Renal pelvis (tissue), 4 donors: ENCODE measurements around the gene MTIF3. TPM values are rescaled to one million over a fixed set of nuclear protein-coding genes. Genes with fewer than 3 reads are reported as not detected.

Experiments used
- DNase-seq: peaks from one replicate; pipeline ENCODE4 v3.0.0-alpha.2; 2013
- polyA plus RNA-seq, 3 donors: library from polyadenylated mRNA; unstranded; fragments of 120-200 nt; gene quantifications; one replicate each; pipeline ENCODE4 v1.2.1, GENCODE V29; 2013; ENCODE audit not compliant: insufficient read length in 3 of 3

The MTIF3 gene
- polyA plus RNA-seq, 3 donors, result 72.6 to 86.5 (median 73.8) TPM

DNA sequence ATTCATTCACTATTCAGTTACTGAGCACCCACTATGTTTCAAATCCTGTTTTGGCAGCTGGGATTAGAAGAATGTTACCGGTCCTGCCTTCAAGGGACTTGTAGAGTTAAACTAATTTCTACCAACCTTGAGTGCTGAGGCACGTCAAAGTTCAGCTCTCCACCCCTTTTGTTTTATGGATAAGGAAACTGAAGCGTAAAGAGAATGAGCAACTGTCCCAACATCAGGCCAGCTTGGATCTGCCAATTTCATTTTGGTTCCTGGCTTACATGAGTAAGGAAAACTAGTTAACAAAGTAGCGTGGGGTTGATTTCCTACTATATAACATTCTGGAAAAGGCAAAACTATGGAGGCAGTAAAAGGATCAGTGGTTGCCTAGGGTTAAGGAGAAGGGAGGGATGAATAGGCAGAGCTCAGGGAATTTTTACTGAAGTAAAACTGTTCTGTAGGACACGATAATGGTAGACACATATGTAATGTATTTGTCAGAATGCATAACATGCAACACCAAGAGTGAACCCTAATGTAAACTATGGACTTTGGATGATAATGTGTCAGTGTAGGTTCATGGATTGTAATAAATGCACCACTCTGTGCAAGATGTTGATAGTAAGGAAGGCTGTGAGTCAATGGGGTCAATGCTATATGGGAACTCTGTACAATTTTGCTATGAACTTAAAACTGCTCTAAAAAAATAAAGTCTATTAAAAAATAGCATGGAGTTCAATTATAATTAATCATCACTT lies 19.9 kb upstream of the MTIF3 start:
- no peak for DNase-seq

DNA sequence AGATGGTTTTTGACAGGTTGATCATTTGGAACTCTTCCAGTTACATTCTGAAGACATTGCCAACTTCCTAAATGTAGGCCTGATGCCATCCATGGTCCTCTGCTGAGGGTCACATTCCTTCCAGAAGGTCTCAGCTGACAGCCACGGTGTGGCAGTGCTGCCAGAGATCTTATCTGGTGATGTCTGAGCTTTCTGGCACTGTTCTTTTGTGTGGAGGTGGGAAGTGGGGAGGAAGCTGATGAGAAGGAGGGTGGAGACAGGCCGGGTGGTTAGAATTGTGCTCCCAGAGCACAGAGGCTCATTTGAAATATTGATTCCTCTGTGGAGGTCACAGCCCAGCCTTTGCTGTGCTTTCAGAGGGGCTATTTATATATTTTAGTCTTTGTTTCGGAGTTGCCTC lies 16.1 kb upstream of the MTIF3 start:
- no peak for DNase-seq

DNA sequence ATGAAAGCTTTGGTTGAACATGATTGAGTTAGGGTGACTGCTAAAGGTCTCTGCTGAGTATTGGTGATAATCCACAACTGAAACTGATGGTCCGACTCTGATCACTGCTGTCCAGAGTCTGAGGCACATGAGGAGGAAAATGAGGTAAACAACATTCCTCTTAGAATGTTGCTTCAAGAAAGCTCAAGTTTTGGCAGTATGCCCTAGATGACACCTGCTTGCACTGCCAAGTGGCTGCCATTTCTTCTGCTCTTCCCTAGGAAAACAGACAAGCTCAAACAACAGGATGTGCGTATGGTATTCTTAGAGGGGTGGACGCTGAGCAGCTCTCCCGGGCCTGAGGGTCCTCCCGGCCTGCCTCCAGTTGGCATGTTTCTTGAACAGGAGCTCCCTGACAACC lies 15.2 kb upstream of the MTIF3 start:
- DNase-seq, result no peak

DNA sequence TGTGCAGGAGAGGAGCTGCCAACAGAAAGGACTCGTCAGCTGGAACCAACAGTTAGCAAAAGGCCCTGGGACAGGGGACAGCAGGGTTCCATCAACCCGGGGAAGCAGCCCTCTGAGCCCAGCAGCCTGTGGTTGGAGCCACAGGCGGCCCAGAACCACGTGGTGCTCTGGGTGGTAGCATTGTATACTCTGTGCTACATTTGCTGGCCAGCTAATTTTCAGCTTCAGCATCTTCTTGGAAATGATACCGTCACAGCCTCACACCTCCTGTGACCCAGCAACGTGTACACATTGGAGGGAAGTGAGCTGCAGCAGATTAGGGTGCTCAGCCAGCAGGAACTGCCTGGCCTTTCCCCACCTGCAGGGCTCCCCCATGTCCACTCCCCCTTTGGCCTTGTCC lies 13.1 kb upstream of the MTIF3 start:
- no peak for DNase-seq

DNA sequence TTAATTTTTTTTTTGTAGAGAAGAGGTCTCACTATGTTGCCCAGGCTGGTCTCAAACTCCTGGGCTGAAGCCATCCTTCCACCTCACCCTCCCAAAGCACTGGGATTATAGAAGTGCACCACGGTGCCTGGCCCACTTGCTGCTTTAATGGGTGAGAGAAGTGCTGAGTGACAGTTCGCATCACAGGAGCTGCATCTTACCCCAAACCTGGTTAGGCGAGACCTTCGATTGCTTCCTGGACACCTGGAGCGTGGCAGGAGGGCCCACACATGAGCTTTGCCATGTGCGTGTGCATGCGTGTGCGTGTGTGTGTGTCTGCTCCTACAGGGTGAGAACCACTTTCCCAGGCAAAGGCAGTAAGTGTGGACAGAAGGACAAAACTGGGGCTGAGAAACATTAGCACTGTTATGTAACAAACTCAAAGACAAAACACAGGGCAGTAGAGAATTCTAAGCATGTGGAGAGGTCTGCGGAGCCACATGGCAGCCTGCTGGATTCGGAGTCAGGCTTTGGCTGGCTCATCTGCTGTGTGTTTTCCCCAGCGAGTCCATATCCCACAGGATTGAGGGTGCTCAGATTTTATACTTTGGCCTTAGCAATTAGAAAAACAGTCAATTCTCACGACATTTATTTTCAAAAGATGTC lies 11.7 kb upstream of the MTIF3 start:
- DNase-seq, result no peak

DNA sequence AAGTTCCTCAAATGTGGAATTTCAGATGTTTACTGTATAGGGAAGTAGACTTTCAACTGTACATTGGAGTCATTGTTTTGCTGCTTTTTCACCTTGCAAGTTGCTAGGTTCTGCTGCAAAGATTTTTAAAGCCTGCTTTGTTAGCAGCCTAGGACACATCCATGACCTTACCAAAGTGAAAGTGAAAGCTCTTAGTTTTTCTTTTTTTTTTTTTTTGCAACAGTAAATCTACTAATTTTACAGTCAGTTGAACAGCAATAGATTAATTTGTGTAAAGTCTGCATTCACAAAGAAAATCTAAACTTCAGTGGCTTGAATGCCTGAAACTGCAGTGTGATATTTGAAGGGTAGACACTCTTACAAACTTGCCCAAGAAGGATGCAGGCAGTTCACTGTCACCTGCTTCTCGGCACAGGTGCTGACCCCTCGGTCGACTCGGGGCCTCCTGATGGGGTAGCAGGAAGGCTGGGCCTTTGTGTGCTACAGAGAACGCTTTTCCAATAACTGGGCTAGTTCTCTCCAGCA lies 5.0 kb upstream of the MTIF3 start:
- DNase-seq, result no peak

DNA sequence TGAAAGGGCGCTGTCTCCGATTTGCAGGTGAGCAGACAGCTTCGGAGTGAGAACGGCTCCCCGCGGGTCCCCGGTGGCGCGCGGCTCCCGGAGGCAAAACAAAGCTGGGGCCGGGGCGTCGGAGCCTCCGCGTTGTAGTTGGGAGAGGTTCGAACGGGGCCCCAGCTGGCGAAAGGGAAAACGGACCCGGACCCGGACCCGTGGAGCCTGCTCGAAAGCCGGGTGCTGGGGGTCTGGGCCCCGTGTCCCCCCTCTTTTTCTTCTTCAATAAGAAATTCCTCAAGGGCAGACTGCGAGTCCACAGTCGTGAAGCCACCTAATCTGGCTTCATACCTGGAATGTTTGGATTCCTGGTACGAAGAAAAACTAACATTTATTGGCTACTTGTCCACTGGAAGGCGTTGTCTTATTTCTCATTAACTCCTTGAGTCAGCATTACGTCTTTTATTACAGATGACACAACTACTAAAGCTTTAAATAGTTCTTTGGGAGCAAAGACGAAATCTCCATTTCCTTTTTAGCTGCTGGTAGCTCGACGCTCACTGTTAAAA lies 632 bp upstream of the MTIF3 start:
- peak; percentile 69 for DNase-seq

DNA sequence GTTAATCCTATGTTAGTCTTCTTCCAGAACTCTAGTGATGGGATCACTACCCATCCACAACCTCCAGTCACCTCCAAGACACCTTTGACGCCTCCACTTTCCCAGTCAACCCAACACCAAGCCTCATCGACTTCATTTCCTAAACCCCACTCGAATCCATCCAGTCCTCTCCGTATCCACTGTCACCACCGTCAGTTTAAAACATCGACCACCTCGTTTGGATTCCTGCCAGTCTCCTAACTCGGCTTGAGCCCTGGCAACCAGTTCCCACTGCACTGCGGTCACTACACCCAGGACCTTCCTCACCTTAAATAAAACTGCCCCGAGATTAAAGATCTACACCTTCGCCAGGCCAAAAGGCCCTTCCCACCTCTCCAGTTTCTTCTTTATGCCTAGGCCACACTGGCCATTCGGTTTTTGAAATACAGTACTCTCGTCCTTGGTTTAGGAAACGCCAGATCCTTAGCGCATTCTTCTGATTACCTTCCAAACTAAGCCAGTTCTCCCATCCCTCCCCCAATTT lies 1.2 kb downstream of the MTIF3 start:
- DNase-seq, result peak; percentile 17

DNA sequence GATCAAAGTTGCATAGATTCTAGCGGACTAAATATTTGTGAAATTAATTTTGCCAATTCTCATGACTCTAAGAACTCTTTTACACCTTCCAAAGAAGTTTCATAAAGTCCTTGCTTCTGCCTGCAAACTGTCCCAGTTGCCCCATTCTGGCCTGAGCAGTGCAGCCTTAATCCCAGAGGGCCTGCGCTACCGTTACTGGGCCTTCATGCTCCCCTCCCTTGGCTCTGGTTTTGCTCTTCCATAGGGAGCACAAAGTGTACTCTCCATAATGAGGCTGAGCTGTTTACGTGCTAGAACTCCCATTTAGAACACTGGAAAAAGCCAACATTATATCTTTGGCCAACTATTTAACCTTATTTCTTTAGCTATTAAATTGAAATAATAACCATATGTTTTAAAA lies 2.1 kb downstream of the MTIF3 start:
- DNase-seq, result no peak

DNA sequence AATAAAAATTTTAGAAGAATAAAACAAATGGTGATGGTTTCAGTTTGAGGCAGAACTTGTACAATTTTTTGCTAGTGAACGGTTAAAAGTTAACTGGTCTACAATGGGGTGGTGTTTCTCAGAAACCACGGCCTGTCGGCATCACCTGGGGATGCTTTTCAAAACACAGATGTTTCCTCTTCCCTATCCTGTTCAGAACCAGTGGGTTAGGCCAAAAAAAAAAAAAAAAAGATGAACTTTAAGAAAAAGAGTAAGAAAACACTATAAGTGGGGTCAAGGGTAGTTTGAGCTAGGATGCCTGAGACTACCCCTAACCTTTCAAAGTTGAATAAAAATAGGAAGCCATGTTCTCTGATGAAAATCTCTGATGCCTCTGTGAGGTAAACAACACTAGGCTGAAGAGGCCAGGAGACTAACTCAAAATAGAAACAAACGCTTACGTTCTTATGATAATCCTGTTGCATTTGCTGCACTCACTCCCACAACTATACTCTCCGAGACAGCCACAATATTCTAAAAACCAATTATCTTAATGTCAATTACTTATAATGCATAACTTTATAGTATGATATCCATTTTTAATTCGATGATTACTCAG lies 3.3 kb downstream of the MTIF3 start:
- DNase-seq, result no peak

DNA sequence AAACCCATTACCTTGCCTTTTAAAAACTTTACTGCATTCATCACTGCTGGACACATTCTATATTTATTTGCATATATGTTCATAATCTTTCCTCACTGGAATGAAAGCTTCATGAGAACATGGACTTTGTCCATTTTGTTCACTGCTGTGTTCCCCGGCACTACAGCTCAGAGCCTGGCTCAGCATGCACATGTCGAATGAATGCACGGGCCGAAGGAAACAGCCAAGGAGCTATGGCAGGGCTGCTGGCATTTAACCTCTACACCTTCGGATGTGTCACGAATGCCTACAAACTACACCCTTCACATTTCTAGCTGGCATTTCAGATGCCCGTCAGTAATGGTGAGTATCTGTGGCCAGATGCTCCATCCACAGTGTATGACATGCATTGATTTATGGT lies 7.6 kb downstream of the MTIF3 start:
- DNase-seq, result no peak

DNA sequence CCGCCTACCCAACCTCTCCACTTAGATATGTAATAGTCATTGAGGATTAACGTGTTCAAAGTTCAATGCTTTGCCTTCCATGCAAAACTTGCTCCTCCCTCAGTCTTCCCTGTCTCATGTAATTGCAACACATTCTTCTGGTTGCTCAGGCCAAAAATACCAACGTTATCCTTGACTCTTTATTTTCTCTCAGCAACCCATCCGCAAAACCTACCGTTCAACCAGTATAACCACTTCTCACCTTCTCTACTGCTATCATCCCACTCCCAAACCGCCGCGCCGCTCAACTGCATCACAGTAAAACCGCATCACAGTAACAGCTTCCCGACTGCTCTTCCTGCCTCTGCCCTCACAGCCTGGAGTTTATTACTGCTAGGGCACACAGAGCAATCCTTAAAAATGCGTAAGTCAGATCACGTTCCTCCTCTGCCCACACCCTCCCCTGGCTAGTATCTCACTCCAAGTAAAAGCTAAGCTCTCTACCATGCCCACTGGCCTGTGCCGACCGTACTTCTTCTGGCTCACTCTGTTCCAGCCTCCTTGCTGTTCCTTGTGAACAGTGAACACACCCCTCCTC lies 8.2 kb downstream of the MTIF3 start:
- no peak for DNase-seq

DNA sequence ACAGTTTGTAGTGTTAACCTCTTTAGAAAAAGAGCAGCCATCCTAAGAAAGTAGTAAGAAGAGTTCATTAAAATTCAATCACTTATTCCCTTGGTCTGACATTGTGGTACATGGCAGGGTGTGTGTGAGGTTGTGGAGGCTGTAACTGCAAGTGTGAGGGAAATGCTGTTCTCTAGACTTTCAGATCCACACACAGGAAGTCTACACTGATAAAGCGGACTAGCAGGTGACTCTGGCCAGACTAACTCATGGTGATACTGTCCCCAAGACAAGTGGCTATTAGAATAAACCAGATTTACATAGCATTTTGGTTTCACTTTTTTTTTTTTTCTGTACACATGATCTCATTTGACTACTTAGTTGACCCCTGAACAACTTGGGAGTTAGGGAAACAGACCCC lies 10.0 kb downstream of the MTIF3 start:
- DNase-seq, result no peak

DNA sequence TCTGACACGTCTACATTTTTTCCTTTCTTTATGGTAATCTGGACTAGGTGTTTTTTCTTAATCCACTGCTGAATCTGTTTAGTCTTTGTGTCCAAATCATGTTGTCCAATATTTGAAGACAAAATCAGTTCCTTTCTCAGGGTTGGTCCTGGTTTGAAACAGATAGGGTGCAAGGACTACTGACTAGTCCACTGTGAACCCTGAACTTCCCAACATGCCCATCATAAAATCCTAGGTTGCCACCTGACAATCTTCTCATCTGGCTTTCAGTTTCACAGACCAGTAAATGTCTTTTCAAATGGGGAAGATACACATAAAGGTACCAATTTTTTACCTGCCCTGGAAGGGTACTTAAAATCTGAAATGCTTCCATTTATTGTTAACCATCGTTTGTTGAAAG lies 13.2 kb downstream of the MTIF3 start:
- no peak for DNase-seq

DNA sequence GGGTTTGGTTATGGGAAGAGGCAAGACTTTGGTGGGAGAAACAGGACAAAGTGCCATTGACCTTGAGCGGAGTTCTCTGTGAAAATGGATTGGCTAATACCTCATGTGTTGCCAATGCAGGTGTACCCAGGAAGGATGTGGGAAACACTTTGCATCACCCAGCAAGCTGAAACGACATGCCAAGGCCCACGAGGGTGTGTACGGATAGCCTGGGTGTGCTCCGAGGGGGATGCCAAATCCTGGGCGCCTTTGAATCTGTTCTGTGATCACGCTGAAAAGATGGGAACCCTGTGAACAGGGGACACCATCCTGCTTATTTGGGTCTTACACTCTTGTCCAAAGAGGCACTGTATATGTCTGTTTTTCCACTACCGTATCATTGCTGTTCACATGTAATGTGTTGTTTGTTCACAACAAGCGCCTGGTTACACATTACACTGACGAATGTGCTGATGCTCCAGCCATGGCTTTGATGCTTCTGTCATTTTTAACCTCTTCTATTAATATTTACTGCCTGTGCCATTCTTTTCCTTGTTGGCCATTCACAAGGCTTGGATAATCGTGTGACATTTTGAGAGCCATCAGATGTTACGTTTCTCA lies 17.7 kb downstream of the MTIF3 start:
- DNase-seq, result no peak

DNA sequence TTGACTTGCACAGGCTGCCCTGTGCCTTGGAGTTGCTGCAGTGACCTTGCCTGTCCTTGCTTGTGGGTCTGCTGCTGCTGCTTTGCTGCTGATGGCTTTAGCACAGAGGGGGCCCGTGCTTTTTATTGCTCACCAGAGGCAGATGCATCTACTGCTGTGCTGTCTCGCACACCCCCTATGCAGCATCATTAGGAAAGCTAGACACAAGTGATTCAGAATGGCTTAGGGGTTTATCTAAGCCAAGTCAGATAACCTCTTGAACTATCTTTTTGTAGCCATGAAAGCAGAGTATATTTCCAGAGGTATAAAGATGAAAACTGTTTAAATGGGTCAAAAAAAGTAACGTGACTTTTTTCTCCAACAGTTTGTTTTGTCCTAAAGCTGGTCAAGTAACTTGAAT lies 18.2 kb downstream of the MTIF3 start:
- no peak for DNase-seq

DNA sequence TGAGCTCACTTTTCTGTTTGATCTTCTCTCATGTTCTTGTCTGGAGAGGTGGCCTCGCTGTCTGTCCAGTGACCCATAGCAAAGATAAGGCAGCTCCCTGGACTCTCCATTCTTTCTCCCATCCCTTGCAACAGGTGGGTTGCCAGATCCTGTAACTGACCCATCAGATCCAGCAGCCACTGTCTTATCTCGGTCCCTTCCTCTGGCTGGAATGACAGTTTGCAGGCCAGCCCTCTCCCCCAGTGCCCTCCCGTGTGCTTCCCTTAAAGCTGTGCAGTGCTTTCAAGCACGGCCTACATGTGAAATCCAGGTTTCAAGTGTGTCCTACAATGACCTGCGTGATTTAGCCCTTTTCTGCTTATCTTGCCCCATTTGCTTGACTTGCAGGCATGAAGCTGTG lies 22.2 kb downstream of the MTIF3 start:
- no peak for DNase-seq

DNA sequence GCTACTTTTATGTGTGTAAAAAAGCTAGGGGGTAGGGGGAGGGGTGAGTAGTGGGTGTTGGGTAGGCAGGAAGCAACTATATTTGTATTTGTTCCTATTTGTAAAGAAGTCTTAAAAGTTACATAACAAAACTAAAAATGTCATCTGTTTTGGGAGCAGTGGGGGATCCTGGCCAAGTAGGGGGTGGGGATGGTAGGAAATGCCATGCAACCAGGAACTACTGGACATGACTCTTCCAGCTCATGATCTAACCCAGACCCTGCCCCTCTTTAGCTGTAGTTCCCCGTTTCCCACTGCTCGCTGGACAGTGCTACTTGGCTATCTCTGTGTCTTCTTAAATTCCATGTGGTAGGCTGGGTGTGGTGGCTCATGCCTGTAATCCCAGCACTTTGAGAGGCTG lies 22.7 kb downstream of the MTIF3 start:
- no peak for DNase-seq

DNA sequence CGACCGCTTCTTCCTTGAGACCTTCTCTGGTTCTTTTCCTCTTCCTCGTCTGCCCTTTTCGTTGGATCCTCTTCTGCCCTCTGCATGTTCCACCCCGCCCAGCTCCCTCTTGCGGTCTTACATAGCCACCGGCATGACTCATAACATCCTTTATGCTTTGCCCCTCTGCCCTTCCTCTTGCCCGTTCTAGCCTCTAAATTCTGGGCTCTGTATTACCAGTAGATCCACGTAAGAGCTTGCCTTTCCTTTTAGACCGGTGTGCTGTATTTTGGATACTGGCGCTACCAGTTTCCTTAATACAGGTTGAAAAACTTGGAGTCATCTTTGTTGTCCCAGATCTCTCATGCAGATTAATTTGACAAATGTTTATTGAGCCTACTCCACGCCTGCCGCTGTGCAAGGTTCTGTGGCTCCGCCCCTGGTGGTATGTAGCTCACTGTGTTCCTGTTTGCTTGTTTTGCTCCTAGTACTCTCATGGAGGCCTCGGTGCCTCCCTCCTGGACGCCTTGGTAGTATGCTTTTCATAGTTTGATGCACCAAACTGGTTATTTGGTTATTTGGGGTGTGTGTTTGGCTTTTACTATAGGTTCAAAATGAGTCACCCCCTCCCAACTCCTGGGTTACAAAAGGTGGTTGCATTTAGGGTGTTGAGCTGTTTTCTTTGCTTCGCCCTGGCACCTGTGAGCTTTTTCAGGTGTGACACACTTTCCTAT lies 24.3 kb downstream of the MTIF3 start:
- DNase-seq, result no peak

DNA sequence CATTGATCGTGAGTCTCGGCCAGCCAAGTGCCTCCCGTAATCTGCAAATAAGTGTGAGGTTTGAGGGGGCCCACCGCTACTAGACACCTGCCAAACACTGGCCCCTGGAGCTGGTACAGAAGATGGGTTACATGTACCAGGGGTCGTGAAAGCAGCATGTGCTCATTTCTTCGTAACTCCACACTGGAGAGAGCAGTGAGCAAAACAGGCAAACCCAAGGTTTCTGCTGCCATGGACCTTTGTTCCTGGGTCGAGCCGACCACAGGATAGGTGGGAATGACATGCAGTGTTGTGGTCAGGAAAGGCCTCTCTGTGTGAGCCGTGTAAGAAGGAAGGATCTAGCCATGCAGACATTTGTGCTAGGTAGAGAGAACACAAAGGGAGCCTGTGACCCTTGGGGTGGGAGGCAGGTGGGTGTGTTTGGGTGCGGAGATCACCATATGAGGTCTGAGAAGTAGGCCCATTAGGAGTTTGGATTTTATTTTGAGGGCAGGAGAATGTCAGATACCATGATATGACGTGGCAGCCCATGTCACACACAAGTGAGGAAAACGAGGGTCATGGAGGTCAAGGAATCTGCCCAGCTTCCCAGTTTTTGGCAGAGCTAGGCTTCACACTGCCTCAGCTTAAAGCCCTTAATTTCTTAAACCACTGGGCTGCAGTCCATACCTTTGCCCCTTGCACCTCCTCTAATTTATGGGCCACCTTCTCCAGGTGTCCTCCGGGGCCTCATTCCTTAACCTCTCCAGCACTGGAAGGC lies 25.0 kb downstream of the MTIF3 start:
- no peak for DNase-seq
